Activated naive CD4-positive, alpha-beta T cell treated with anti-CD3 and anti-CD28 coated beads, Interleukin-2, amount 10 ng/mL, durations not matched to agents 7 days and 5 days (primary cell): Measurements from ENCODE around the gene FOXA1.

Experiments used
- CTCF ChIA-PET: fragments of 350-600 bp; sonication (Branson Sonifier 250); formaldehyde crosslinking; loops from one replicate; lab custom pipeline; 2021; ENCODE audit warnings: antibody characterized with exemption; lab: Charles Lee
- DNase-seq: peaks from one replicate; pipeline ENCODE4 v3.0.0-alpha.2; 2020
- H3K27ac Mint-ChIP-seq: one replicate; pipeline ENCODE4 v1.8.0; 2021; ENCODE audit warnings: mild to moderate bottlenecking, moderate library complexity, mixed read lengths
- H3K27me3 Mint-ChIP-seq: one replicate; pipeline ENCODE4 v1.8.0; 2021; ENCODE audit warnings: mild to moderate bottlenecking, mixed read lengths
- H3K36me3 Mint-ChIP-seq: one replicate; pipeline ENCODE4 v1.8.0; 2021; ENCODE audit warnings: mixed read lengths
- H3K4me1 Mint-ChIP-seq: one replicate; pipeline ENCODE4 v1.8.0; 2021; ENCODE audit warnings: mixed read lengths
- H3K4me3 Mint-ChIP-seq: one replicate; pipeline ENCODE4 v1.8.0; 2021; ENCODE audit warnings: mild to moderate bottlenecking, moderate library complexity, mixed read lengths
- H3K9me3 Mint-ChIP-seq: one replicate; pipeline ENCODE4 v1.8.0; 2021; ENCODE audit warnings: mixed read lengths

Gene FOXA1

GRCh38 chr14:37588667-37588955 is 6.4 kb downstream of the FOXA1 start:
- Mint-ChIP-seq H3K36me3 (peaks cover 12% of the 10 kb centered on the region), H3K9me3 (peaks cover 6% of the 10 kb centered on the region), H3K4me1 (no peaks in the 10 kb centered on the region), H3K27ac (peak overlapping the region; percentile 19), H3K4me3 (no peak overlapping the region), H3K27me3 (peaks cover 93% of the 10 kb centered on the region)
- CTCF ChIA-PET: no interaction called here
- no peak for DNase-seq

GRCh38 chr14:37587881-37588666 is 7.0 kb downstream of the FOXA1 start:
- CTCF ChIA-PET: no interaction called here
- peaks cover 12% of the 10 kb centered on the region for H3K36me3 Mint-ChIP-seq
- H3K4me1 Mint-ChIP-seq: no peaks in the 10 kb centered on the region
- no peak overlapping the region for H3K4me3 Mint-ChIP-seq
- peaks cover 6% of the 10 kb centered on the region for H3K9me3 Mint-ChIP-seq
- peak overlapping the region; percentile 19 for H3K27ac Mint-ChIP-seq
- DNase-seq: no peak
- peaks cover 93% of the 10 kb centered on the region for H3K27me3 Mint-ChIP-seq

- H3K4me1 Mint-ChIP-seq: no peaks in the 10 kb centered on the region
- CTCF ChIA-PET: no interaction called here
- H3K9me3 Mint-ChIP-seq: peaks cover 1% of the 10 kb centered on the region
- H3K36me3 Mint-ChIP-seq: peaks cover 6% of the 10 kb centered on the region
- DNase-seq: no peak
- H3K27me3 Mint-ChIP-seq: peaks cover 87% of the 10 kb centered on the region
- H3K4me3 Mint-ChIP-seq: no peak overlapping the region
- no peak overlapping the region for H3K27ac Mint-ChIP-seq
Observed at GRCh38 chr14:37587131-37587803, 7.8 kb downstream of the FOXA1 start.

- Mint-ChIP-seq H3K27ac (no peak overlapping the region), H3K4me1 (no peaks in the 10 kb centered on the region), H3K9me3 (peaks cover 1% of the 10 kb centered on the region), H3K27me3 (peaks cover 82% of the 10 kb centered on the region), H3K36me3 (peaks cover 6% of the 10 kb centered on the region), H3K4me3 (no peak overlapping the region)
- no peak for DNase-seq
- CTCF ChIA-PET: no interaction called here
Observed at GRCh38 chr14:37586797-37587130, 8.3 kb downstream of the FOXA1 start.

- Mint-ChIP-seq H3K4me3 (no peak overlapping the region), H3K36me3 (peaks cover 4% of the 10 kb centered on the region), H3K4me1 (no peaks in the 10 kb centered on the region), H3K9me3 (peaks cover 1% of the 10 kb centered on the region), H3K27ac (no peak overlapping the region), H3K27me3 (peaks cover 76% of the 10 kb centered on the region)
- DNase-seq: no peak
- CTCF ChIA-PET: no interaction called here
Observed at GRCh38 chr14:37585971-37586796, 8.9 kb downstream of the FOXA1 start.

- H3K9me3 Mint-ChIP-seq: peaks cover 1% of the 10 kb centered on the region
- H3K27me3 Mint-ChIP-seq: peaks cover 65% of the 10 kb centered on the region
- H3K4me1 Mint-ChIP-seq: no peaks in the 10 kb centered on the region
- no peak overlapping the region for H3K27ac Mint-ChIP-seq
- H3K4me3 Mint-ChIP-seq: no peak overlapping the region
- CTCF ChIA-PET: no interaction called here
- H3K36me3 Mint-ChIP-seq: peaks cover under 1% of the 10 kb centered on the region
- DNase-seq: no peak
Observed at GRCh38 chr14:37585101-37585511, 9.9 kb downstream of the FOXA1 start.

GRCh38 chr14:37584211-37585100 is 10.6 kb downstream of the FOXA1 start:
- H3K27me3 Mint-ChIP-seq: peaks cover 61% of the 10 kb centered on the region
- CTCF ChIA-PET: no interaction called here

GRCh38 chr14:37583358-37584210 is 11.5 kb downstream of the FOXA1 start:
- no peak overlapping the region for H3K4me3 Mint-ChIP-seq
- DNase-seq: no peak
- no peaks in the 10 kb centered on the region for H3K4me1 Mint-ChIP-seq
- no peaks in the 10 kb centered on the region for H3K36me3 Mint-ChIP-seq
- peaks cover 53% of the 10 kb centered on the region for H3K27me3 Mint-ChIP-seq
- H3K27ac Mint-ChIP-seq: no peak overlapping the region
- CTCF ChIA-PET: no interaction called here
- H3K9me3 Mint-ChIP-seq: no peaks in the 10 kb centered on the region

More at GRCh38 chr14:37584211-37585100, 10.6 kb downstream of the FOXA1 start:
- Mint-ChIP-seq H3K27ac (no peak overlapping the region), H3K36me3 (no peaks in the 10 kb centered on the region), H3K4me3 (no peak overlapping the region), H3K4me1 (no peaks in the 10 kb centered on the region), H3K9me3 (peaks cover 1% of the 10 kb centered on the region)
- no peak for DNase-seq

GRCh38 chr14:37580146-37580545 is 14.9 kb downstream of the FOXA1 start:
- Mint-ChIP-seq H3K4me1 (no peaks in the 10 kb centered on the region), H3K27ac (no peak overlapping the region), H3K9me3 (no peaks in the 10 kb centered on the region), H3K4me3 (no peak overlapping the region), H3K36me3 (no peaks in the 10 kb centered on the region), H3K27me3 (peaks cover 23% of the 10 kb centered on the region)
- no peak for DNase-seq
- CTCF ChIA-PET: no interaction called here

GRCh38 chr14:37579274-37579673 is 15.8 kb downstream of the FOXA1 start:
- H3K4me1 Mint-ChIP-seq: no peaks in the 10 kb centered on the region
- no peak overlapping the region for H3K27ac Mint-ChIP-seq

GRCh38 chr14:37573356-37573755 is 21.7 kb downstream of the FOXA1 start:
- DNase-seq: no peak
- no peaks in the 10 kb centered on the region for H3K27me3 Mint-ChIP-seq
- H3K4me1 Mint-ChIP-seq: no peaks in the 10 kb centered on the region
- no peak overlapping the region for H3K27ac Mint-ChIP-seq
- no peaks in the 10 kb centered on the region for H3K36me3 Mint-ChIP-seq
- CTCF ChIA-PET: no interaction called here
- H3K4me3 Mint-ChIP-seq: no peak overlapping the region
- no peaks in the 10 kb centered on the region for H3K9me3 Mint-ChIP-seq

More at GRCh38 chr14:37579274-37579673, 15.8 kb downstream of the FOXA1 start:
- peaks cover 14% of the 10 kb centered on the region for H3K27me3 Mint-ChIP-seq
- DNase-seq: no peak
- H3K36me3 Mint-ChIP-seq: no peaks in the 10 kb centered on the region
- CTCF ChIA-PET: no interaction called here
- H3K4me3 Mint-ChIP-seq: no peak overlapping the region
- H3K9me3 Mint-ChIP-seq: no peaks in the 10 kb centered on the region

- H3K27ac Mint-ChIP-seq: no peak overlapping the region
- no peaks in the 10 kb centered on the region for H3K4me1 Mint-ChIP-seq
- H3K4me3 Mint-ChIP-seq: no peak overlapping the region
- H3K36me3 Mint-ChIP-seq: no peaks in the 10 kb centered on the region
- CTCF ChIA-PET: interaction anchor here (0.6 kb wide), 1 partner anchor 140 kb away, joined by 9 read pairs; no protein-coding TSS in a partner anchor
- H3K27me3 Mint-ChIP-seq: no peaks in the 10 kb centered on the region
- no peaks in the 10 kb centered on the region for H3K9me3 Mint-ChIP-seq
- no peak for DNase-seq
Observed at GRCh38 chr14:37571391-37571790, 23.7 kb downstream of the FOXA1 start.

- no peaks in the 10 kb centered on the region for H3K4me1 Mint-ChIP-seq
- CTCF ChIA-PET: no interaction called here
- H3K27ac Mint-ChIP-seq: no peak overlapping the region
- no peak overlapping the region for H3K4me3 Mint-ChIP-seq
- no peaks in the 10 kb centered on the region for H3K9me3 Mint-ChIP-seq
- no peaks in the 10 kb centered on the region for H3K36me3 Mint-ChIP-seq
- no peaks in the 10 kb centered on the region for H3K27me3 Mint-ChIP-seq
- DNase-seq: no peak
Observed at GRCh38 chr14:37569729-37570128, 25.3 kb downstream of the FOXA1 start.
